Fibroblast of lung (primary cell): ENCODE measurements around the gene DUSP28. TPM values are rescaled to one million over a fixed set of nuclear protein-coding genes. Genes with fewer than 3 reads are reported as not detected.
"Not testable (repeated sequence)": the region's sequence is repeated elsewhere in the genome, so short reads cannot be mapped to it uniquely, and the experiment has no call there.

ENCODE experiments used
- DNase-seq, 2 donors: peaks; one replicate each; pipeline versions ENCODE4 v3.0.0 to v3.0.0-alpha.2; 2010; ENCODE audit warnings: low read depth in 2 of 2
- H2AFZ ChIP-seq: 2 replicates; pipeline ENCODE4 v1.5.1; 2012; ENCODE audit warnings: low read length, control low read depth, inconsistent platforms
- H3K27ac ChIP-seq: 2 replicates; pipeline ENCODE4 v1.5.1; 2011; ENCODE audit warnings: low read length, control low read depth; ENCODE audit not compliant: insufficient read depth
- H3K27me3 ChIP-seq: 2 replicates; pipeline ENCODE4 v1.5.1; 2011; ENCODE audit warnings: mild to moderate bottlenecking, low read length; ENCODE audit not compliant: control insufficient read depth, insufficient read depth
- H3K36me3 ChIP-seq: 2 replicates; pipeline ENCODE4 v1.5.1; 2011; ENCODE audit warnings: low read length; ENCODE audit not compliant: control insufficient read depth, insufficient read depth
- H3K4me1 ChIP-seq: 2 replicates; pipeline ENCODE4 v1.5.1; 2011; ENCODE audit warnings: low read length; ENCODE audit not compliant: control insufficient read depth, insufficient read depth; ENCODE audit errors: extremely low read depth
- H3K4me2 ChIP-seq: 2 replicates; pipeline ENCODE4 v1.5.1; 2011; ENCODE audit warnings: low read length, control low read depth; ENCODE audit not compliant: insufficient read depth; ENCODE audit errors: extremely low read depth
- H3K4me3 ChIP-seq, 4 experiments: fragments of 200-600 bp in 1 of 4; sonication (generic) in 1 of 4; replicated peaks in 1 of 4; 2 replicates each; pipeline ENCODE4 v1.5.1; 2011 to 2016; ENCODE audit warnings: low read length in 4 of 4, low read depth in 3 of 4, mild to moderate bottlenecking in 3 of 4, control low read depth in 2 of 4, inconsistent platforms in 1 of 4, mixed read lengths in 1 of 4; ENCODE audit not compliant: insufficient read depth in 1 of 4; ENCODE audit errors: control extremely low read depth in 1 of 4
- H3K79me2 ChIP-seq: 2 replicates; pipeline ENCODE4 v1.5.1; 2012; ENCODE audit warnings: mild to moderate bottlenecking, low read length, inconsistent platforms; ENCODE audit not compliant: control insufficient read depth, insufficient read depth
- H3K9ac ChIP-seq: 2 replicates; pipeline ENCODE4 v1.5.1; 2011; ENCODE audit warnings: mild to moderate bottlenecking, low read length, control low read depth; ENCODE audit not compliant: insufficient read depth
- H3K9me3 ChIP-seq: 2 replicates; pipeline ENCODE4 v1.5.1; 2012; ENCODE audit warnings: low read depth, low read length; ENCODE audit not compliant: control insufficient read depth, insufficient read depth
- H4K20me1 ChIP-seq: 2 replicates; pipeline ENCODE4 v1.5.1; 2011; ENCODE audit warnings: low read length; ENCODE audit not compliant: control insufficient read depth, insufficient read depth; ENCODE audit errors: extremely low read depth
- CTCF ChIP-seq, 2 donors: IDR thresholded peaks in 1 of 2; conservative IDR thresholded peaks in 1 of 2; 1 replicate in 1 of 2; 2 replicates in 1 of 2; pipeline ENCODE4 v1.5.1; 2011 to 2012; ENCODE audit warnings: low read length in 2 of 2, control low read depth in 1 of 2, inconsistent platforms in 1 of 2, low read depth in 1 of 2, mild to moderate bottlenecking in 1 of 2
- EZH2 ChIP-seq: IDR thresholded peaks from 2 replicates; pipeline ENCODE4 v1.5.1; 2012; ENCODE audit warnings: low read length, control low read depth, mild to moderate bottlenecking; ENCODE audit errors: missing control alignments
- polyA plus RNA-seq, 2 donors: library from polyadenylated mRNA; depleted of rRNA in 1 of 2; stranded (reverse) in 1 of 2; unstranded in 1 of 2; fragments of >200 nt; gene quantifications; 2 replicates each; pipeline ENCODE4 v1.2.1, GENCODE V29; 2011 to 2012; ENCODE audit warnings: missing spikeins in 1 of 2
- total RNA-seq: library from RNA; depleted of rRNA; stranded (reverse); fragments of >200 nt; gene quantifications from 2 replicates; pipeline ENCODE4 v1.2.1, GENCODE V29; 2014

The DUSP28 gene
- total and polyA plus RNA-seq, 2 donors (not counting 1 experiment from before 2014, with no cell fraction given) = 2.5 to 3.9 TPM

DNA sequence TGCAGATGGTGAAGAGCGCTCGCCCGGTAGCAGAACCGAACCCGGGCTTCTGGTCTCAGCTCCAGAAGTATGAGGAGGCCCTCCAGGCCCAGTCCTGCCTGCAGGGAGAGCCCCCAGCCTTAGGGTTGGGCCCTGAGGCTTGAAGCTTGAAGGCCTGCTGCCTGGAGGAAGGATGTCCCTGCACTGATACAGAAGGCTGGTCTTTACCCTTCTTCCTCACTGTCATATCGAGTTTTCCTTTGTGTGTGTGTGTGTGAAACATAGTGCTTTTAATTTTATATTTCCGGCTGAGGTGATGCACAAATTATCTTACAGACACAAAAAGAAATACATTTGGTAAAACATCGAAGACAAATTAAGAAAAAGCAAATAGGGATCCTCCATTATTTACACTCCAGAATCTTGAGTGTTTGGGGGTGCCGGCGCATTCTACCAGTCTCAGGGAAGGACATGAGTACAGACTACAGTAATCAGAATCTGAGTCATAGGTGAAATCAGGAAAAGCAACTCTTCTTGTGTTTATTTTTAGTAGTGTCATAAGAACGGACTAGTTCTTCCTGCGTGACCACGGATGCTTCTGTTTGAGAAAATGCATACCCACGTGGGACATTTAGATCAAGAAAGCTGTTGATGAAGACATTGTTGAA lies 1.3 kb downstream of the DUSP28 start:
- Histone ChIP-seq H3K4me3 (peak overlapping the region; percentile 55 to 81 (median 72)), H3K9me3 (no peaks in the 10 kb centered on the region), H3K4me2 (peak overlapping the region; percentile 96), H2AFZ (peak overlapping the region; percentile 52), H3K79me2 (peaks cover 6% of the 10 kb centered on the region), H3K9ac (peak overlapping the region; percentile 67), H3K36me3 (no peaks in the 10 kb centered on the region), H4K20me1 (no peaks in the 10 kb centered on the region), H3K4me1 (peaks cover 14% of the 10 kb centered on the region), H3K27me3 (no peaks in the 10 kb centered on the region), H3K27ac (peak overlapping the region; percentile 86)
- peak; percentile 71 to 72 for DNase-seq
- TF ChIP-seq CTCF (conservative IDR thresholded peaks at IDR 0.05 in 1 of 2, IDR thresholded peaks at IDR 0.05 in 1 of 2; ENCODE audit: low read depth in 1 of 2, low read length in 2 of 2) (peak in 1 of 2 donors; percentile 1), EZH2 (no peak)

- DNase-seq, H3K79me2 ChIP-seq, H3K4me2 ChIP-seq, H3K9me3 ChIP-seq, H4K20me1 ChIP-seq, H3K27me3 ChIP-seq, H3K4me3 ChIP-seq, H3K36me3 ChIP-seq, H3K9ac ChIP-seq, H3K27ac ChIP-seq, H2AFZ ChIP-seq: not testable (repeated sequence)
- peaks cover 22% of the 10 kb centered on the region for H3K4me1 ChIP-seq
Measured at GRCh38 chr2:240563231-240563630, 3.1 kb downstream of the DUSP28 start.

- DNase-seq = no peak
- H3K27ac ChIP-seq = no peak overlapping the region
Measured at GRCh38 chr2:240563951-240564560, 3.9 kb downstream of the DUSP28 start.

More at GRCh38 chr2:240563951-240564560, 3.9 kb downstream of the DUSP28 start:
- no peaks in the 10 kb centered on the region for H4K20me1 ChIP-seq
- no peak for TF ChIP-seq EZH2
- TF ChIP-seq CTCF (conservative IDR thresholded peaks at IDR 0.05 in 1 of 2, IDR thresholded peaks at IDR 0.05 in 1 of 2; ENCODE audit: low read depth in 1 of 2, low read length in 2 of 2) = no peak
- H2AFZ ChIP-seq = no peak overlapping the region
- H3K36me3 ChIP-seq = no peaks in the 10 kb centered on the region
- no peak overlapping the region for H3K4me3 ChIP-seq
- no peak overlapping the region for H3K9ac ChIP-seq
- no peaks in the 10 kb centered on the region for H3K9me3 ChIP-seq
- H3K27me3 ChIP-seq = no peaks in the 10 kb centered on the region
- peaks cover 22% of the 10 kb centered on the region for H3K4me1 ChIP-seq
- H3K79me2 ChIP-seq = peaks cover 4% of the 10 kb centered on the region
- H3K4me2 ChIP-seq = no peak overlapping the region
